HG03103 (cell line): ENCODE measurements around the gene MARCO.
"Not testable (repeated sequence)": the region's sequence is repeated elsewhere in the genome, so short reads cannot be mapped to it uniquely, and the experiment has no call there.

ENCODE experiments used
- ATAC-seq: cut with Tn5 transposase; IDR thresholded peaks from one replicate; pipeline ENCODE4 v1.9.1; 2021; ENCODE audit warnings: low read depth; ENCODE audit not compliant: unreplicated experiment

The MARCO gene

GRCh38 chr2:118925476-118925875, 16.5 kb upstream of the MARCO start:
- no peak for ATAC-seq

- no peak for ATAC-seq
These were observed 16.0 kb upstream of the MARCO start for GRCh38 chr2:118925981-118926380.

GRCh38 chr2:118929059-118929458, 12.9 kb upstream of the MARCO start:
- ATAC-seq = no peak

GRCh38 chr2:118932949-118933348, 9.0 kb upstream of the MARCO start:
- no peak for ATAC-seq

GRCh38 chr2:118936306-118936705, 5.7 kb upstream of the MARCO start:
- no peak for ATAC-seq

- no peak for ATAC-seq
These were observed 5.1 kb upstream of the MARCO start for GRCh38 chr2:118936936-118937335.

- ATAC-seq = no peak
These were observed 4.2 kb upstream of the MARCO start for GRCh38 chr2:118937817-118938216.

- no peak for ATAC-seq
These were observed 2.0 kb upstream of the MARCO start for GRCh38 chr2:118939994-118940393.

GRCh38 chr2:118940486-118941120, 1.4 kb upstream of the MARCO start:
- ATAC-seq = no peak

- no peak for ATAC-seq
These were observed 1.3 kb downstream of the MARCO start for GRCh38 chr2:118943286-118943685.

- no peak for ATAC-seq
These were observed 3.9 kb downstream of the MARCO start for GRCh38 chr2:118945881-118946280.

GRCh38 chr2:118948266-118948665, 6.3 kb downstream of the MARCO start:
- not testable (repeated sequence) for ATAC-seq

- ATAC-seq = no peak
These were observed 12.5 kb downstream of the MARCO start for GRCh38 chr2:118954297-118955060.

- no peak for ATAC-seq
These were observed 23.7 kb downstream of the MARCO start for GRCh38 chr2:118965737-118966136.

- ATAC-seq = no peak
These were observed 25.3 kb downstream of the MARCO start for GRCh38 chr2:118967124-118967880.

GRCh38 chr2:118968042-118968441, 26.0 kb downstream of the MARCO start:
- ATAC-seq = no peak

GRCh38 chr2:118968961-118969733, 27.2 kb downstream of the MARCO start:
- no peak for ATAC-seq

- ATAC-seq = no peak
These were observed 27.9 kb downstream of the MARCO start for GRCh38 chr2:118969734-118970395.

- no peak for ATAC-seq
These were observed 28.6 kb downstream of the MARCO start for GRCh38 chr2:118970396-118971135.
